ENCODE data around the gene MAGIX.
A peak's percentile ranks its signal among the peaks of the same experiment; 100 is the strongest.

Gene MAGIX

GRCh38 chrX:49188468-49189076, 26.0 kb downstream of the MAGIX start (continued):
- TF ChIP-seq HIC1 (tag by site-specific recombination; IDR thresholded peaks at IDR 0.05) (no peak), ZNF747 (tag by site-specific recombination; IDR thresholded peaks at IDR 0.05) (no peak), HOXD13 (CRISPR knock-in tag; IDR thresholded peaks at IDR 0.05; ENCODE audit: borderline replicate concordance) (no peak), ZNF398 (tag by site-specific recombination; IDR thresholded peaks at IDR 0.05) (peak; percentile 61; the same call in 1 of the 2 replicates), ZNF155 (tag by site-specific recombination; IDR thresholded peaks at IDR 0.05) (no peak), ZNF626 (tag by site-specific recombination; IDR thresholded peaks at IDR 0.05) (no peak), ZSCAN5A (tag by site-specific recombination; IDR thresholded peaks at IDR 0.05) (no peak)

GRCh38 chrX:49189606-49190005, 27.0 kb downstream of the MAGIX start:
- peak overlapping the region; percentile 8; the same call in 1 of the 2 replicates for H3K27ac ChIP-seq (ENCODE audit: extremely low read depth, low read depth, low read length)
- no peaks in the 10 kb centered on the region for H3K9me3 ChIP-seq (ENCODE audit: control insufficient read depth, insufficient read depth, low read depth, low read length)
- POLR2A ChIA-PET: interaction anchor here (0.7 to 2.0 kb wide), 2 partner anchors 17 to 356 kb away, joined by 3 to 11 read pairs; no protein-coding TSS in a partner anchor
- H3K4me1 ChIP-seq (ENCODE audit: control insufficient read depth, insufficient read depth, low read length): peaks cover 2% of the 10 kb centered on the region; the same call in 1 of the 2 replicates
- H3K36me3 ChIP-seq (ENCODE audit: control insufficient read depth in 2 of 2, insufficient read depth in 1 of 2, low read length in 2 of 2): no peaks in the 10 kb centered on the region
- H3K4me3 ChIP-seq (ENCODE audit: low read depth, low read length): no peak overlapping the region
- TF ChIP-seq ZNF214 (tag by site-specific recombination; IDR thresholded peaks at IDR 0.05; ENCODE audit: borderline replicate concordance): no peak
- TF ChIP-seq YY1 (tag by site-specific recombination; IDR thresholded peaks at IDR 0.05): no peak
- TF ChIP-seq OVOL3 (tag by site-specific recombination; IDR thresholded peaks at IDR 0.05): no peak
- TF ChIP-seq SETDB1 (IDR thresholded peaks at IDR 0.05; ENCODE audit: insufficient read length, low read length): no peak
- no peak for TF ChIP-seq ZBTB48 (tag by site-specific recombination; IDR thresholded peaks at IDR 0.05)
- no peak for TF ChIP-seq ZNF114 (tag by site-specific recombination; IDR thresholded peaks at IDR 0.05)
- no peak for TF ChIP-seq ZNF2 (tag by site-specific recombination; IDR thresholded peaks at IDR 0.05)
- CTCF ChIA-PET: interaction anchor here (0.5 to 1.3 kb wide), 4 partner anchors 22 to 507 kb away, joined by 3 to 4 read pairs (median 3); no protein-coding TSS in a partner anchor

GRCh38 chrX:49190821-49191573, 28.4 kb downstream of the MAGIX start:
- H3K36me3 ChIP-seq (ENCODE audit: control insufficient read depth in 2 of 2, insufficient read depth in 1 of 2, low read length in 2 of 2): no peaks in the 10 kb centered on the region
- ChIA-PET POLR2A (interaction anchor here (0.7 to 2.0 kb wide), 31 partner anchors 9 to 453 kb away, joined by 3 to 31 read pairs (median 4); partner anchors contain the start of genes CCDC22, GRIPAP1, HDAC6 and OTUD5), CTCF (interaction anchor here (0.5 to 1.2 kb wide), 7 partner anchors 18 to 655 kb away, joined by 3 to 4 read pairs (median 4); no protein-coding TSS in a partner anchor)
- peak overlapping the region; percentile 70 for H3K4me3 ChIP-seq (ENCODE audit: low read depth, low read length)
- H3K9me3 ChIP-seq (ENCODE audit: control insufficient read depth, insufficient read depth, low read depth, low read length): no peaks in the 10 kb centered on the region
- peak overlapping the region; percentile 83 for H3K27ac ChIP-seq (ENCODE audit: extremely low read depth, low read depth, low read length)
- H3K4me1 ChIP-seq (ENCODE audit: control insufficient read depth, insufficient read depth, low read length): peaks cover 2% of the 10 kb centered on the region; the same call in 1 of the 2 replicates
- TF ChIP-seq MZF1 (tag by site-specific recombination; IDR thresholded peaks at IDR 0.05; ENCODE audit: borderline replicate concordance) (no peak), ZBTB49 (tag by site-specific recombination; IDR thresholded peaks at IDR 0.05; ENCODE audit: low read depth) (no peak), ZNF292 (tag by site-specific recombination; IDR thresholded peaks at IDR 0.05; ENCODE audit: borderline replicate concordance, low read depth) (no peak), PRDM6 (tag by site-specific recombination; IDR thresholded peaks at IDR 0.05) (no peak), ZNF18 (tag by site-specific recombination; IDR thresholded peaks at IDR 0.05) (no peak)

All from HEK293 (cell line).